CD14-positive monocyte (primary cell): ENCODE measurements around the gene FOSB. TPM values are rescaled to one million over a fixed set of nuclear protein-coding genes. Genes with fewer than 3 reads are reported as not detected.
"Not testable (repeated sequence)": the region's sequence is repeated elsewhere in the genome, so short reads cannot be mapped to it uniquely, and the experiment has no call there.

Experiments
- DNase-seq, 3 donors: peaks; one replicate each; pipeline ENCODE4 v3.0.0-alpha.2; 2011 to 2022
- H2AFZ ChIP-seq: 2 replicates; pipeline ENCODE4 v1.6.0; 2012; ENCODE audit warnings: mild to moderate bottlenecking, low read depth, low read length, inconsistent platforms; ENCODE audit not compliant: insufficient read depth, poor library complexity, severe bottlenecking
- H3K27ac ChIP-seq, 2 donors: 1 replicate in 1 of 2; 2 replicates in 1 of 2; pipeline ENCODE4 v1.5.1; 2012 to 2013; ENCODE audit warnings: low read length in 2 of 2, control low read depth in 1 of 2, inconsistent platforms in 1 of 2, low read depth in 1 of 2, mild to moderate bottlenecking in 1 of 2
- H3K27me3 ChIP-seq, 2 donors: one replicate each; pipeline versions ENCODE4 v1.6.0 to v1.6.1; 2011 to 2013; ENCODE audit warnings: low read length in 2 of 2; ENCODE audit not compliant: control insufficient read depth in 2 of 2, insufficient read depth in 2 of 2
- H3K36me3 ChIP-seq, 2 donors: replicated peaks in 1 of 2; 1 replicate in 1 of 2; 2 replicates in 1 of 2; pipeline versions ENCODE4 v1.5.1 to v1.6.1; 2012 to 2013; ENCODE audit warnings: low read length in 2 of 2, control low read depth in 1 of 2, inconsistent platforms in 1 of 2, mild to moderate bottlenecking in 1 of 2; ENCODE audit not compliant: insufficient read depth in 2 of 2, control insufficient read depth in 1 of 2
- H3K4me1 ChIP-seq, 2 donors: 1 replicate in 1 of 2; 2 replicates in 1 of 2; pipeline versions ENCODE4 v1.5.1 to v1.6.1; 2012 to 2013; ENCODE audit warnings: low read length in 2 of 2, control low read depth in 1 of 2, inconsistent platforms in 1 of 2, mild to moderate bottlenecking in 1 of 2, moderate library complexity in 1 of 2; ENCODE audit not compliant: insufficient read depth in 2 of 2, control insufficient read depth in 1 of 2
- H3K4me2 ChIP-seq: replicated peaks from 2 replicates; pipeline ENCODE3; 2012; ENCODE audit warnings: low read length, moderate library complexity, mild to moderate bottlenecking; ENCODE audit not compliant: poor library complexity, severe bottlenecking; ENCODE audit errors: extremely low read depth
- H3K4me3 ChIP-seq, 3 experiments: fragments of 200-600 bp in 1 of 3; sonication (generic) in 1 of 3; replicated peaks in 1 of 3; 1 replicate in 2 of 3; 2 replicates in 1 of 3; pipeline ENCODE4 v1.5.1; 2011 to 2013; ENCODE audit warnings: low read length in 3 of 3, mild to moderate bottlenecking in 3 of 3, control low read depth in 2 of 3, low read depth in 2 of 3, inconsistent platforms in 1 of 3, moderate library complexity in 1 of 3
- H3K79me2 ChIP-seq: 2 replicates; pipeline ENCODE4 v1.6.0; 2012; ENCODE audit warnings: mild to moderate bottlenecking, control low read depth, inconsistent platforms, low read length, moderate library complexity; ENCODE audit not compliant: insufficient read depth
- H3K9ac ChIP-seq: 2 replicates; pipeline ENCODE4 v1.6.0; 2017; ENCODE audit warnings: low read length, mild to moderate bottlenecking; ENCODE audit not compliant: insufficient read depth, poor library complexity, severe bottlenecking
- H3K9me3 ChIP-seq, 2 donors: replicated peaks in 1 of 2; 1 replicate in 1 of 2; 2 replicates in 1 of 2; pipeline versions ENCODE4 v1.5.1 to v1.6.1; 2012 to 2013; ENCODE audit warnings: low read length in 2 of 2, control low read depth in 1 of 2; ENCODE audit not compliant: control insufficient read depth in 1 of 2, insufficient read depth in 1 of 2
- H4K20me1 ChIP-seq: 2 replicates; pipeline ENCODE4 v1.6.0; 2012; ENCODE audit warnings: mild to moderate bottlenecking, low read length, control low read depth, moderate library complexity; ENCODE audit not compliant: insufficient read depth
- H3K27ac Mint-ChIP-seq, 7 donors: one replicate each; pipeline ENCODE4 v1.8.0; 2020; ENCODE audit warnings: mild to moderate bottlenecking in 7 of 7, mixed read lengths in 7 of 7, moderate library complexity in 6 of 7, inconsistent platforms in 2 of 7
- H3K27me3 Mint-ChIP-seq, 3 donors: one replicate each; pipeline ENCODE4 v1.8.0; 2021 to 2022; ENCODE audit warnings: low read depth in 3 of 3, mild to moderate bottlenecking in 3 of 3, mixed read lengths in 3 of 3, moderate library complexity in 3 of 3, inconsistent platforms in 1 of 3
- H3K36me3 Mint-ChIP-seq, 2 donors: one replicate each; pipeline ENCODE4 v1.8.0; 2020; ENCODE audit warnings: mixed read lengths in 2 of 2, inconsistent platforms in 1 of 2, mild to moderate bottlenecking in 1 of 2
- H3K4me1 Mint-ChIP-seq: one replicate; pipeline ENCODE4 v1.8.0; 2020; ENCODE audit warnings: mild to moderate bottlenecking, mixed read lengths
- H3K4me3 Mint-ChIP-seq, 2 donors: one replicate each; pipeline ENCODE4 v1.8.0; 2020; ENCODE audit warnings: mild to moderate bottlenecking in 2 of 2, mixed read lengths in 2 of 2, moderate library complexity in 1 of 2
- H3K9me3 Mint-ChIP-seq, 7 donors: one replicate each; pipeline ENCODE4 v1.8.0; 2020 to 2022; ENCODE audit warnings: mixed read lengths in 7 of 7, mild to moderate bottlenecking in 6 of 7, moderate library complexity in 6 of 7, inconsistent platforms in 2 of 7
- CTCF ChIP-seq: fragments of 200-600 bp; IDR thresholded peaks from one replicate; pipeline ENCODE4 v1.8.0; 2022; ENCODE audit warnings: antibody characterized with exemption, mild to moderate bottlenecking
- WGBS: methylation state at CpG from one replicate; pipeline ENCODE4 v1.1.5; 2013; ENCODE audit warnings: missing lambda C conversion rate; ENCODE audit not compliant: insufficient coverage; 5-methylcytosine and 5-hydroxymethylcytosine counted together
- intact Hi-C, 2 donors: fragments of 100-400 bp; cut with micrococcal nuclease; formaldehyde crosslinking; loops; one replicate each; pipeline versions ENCODE4 v1.15.0 to v1.15.1; 2023
- polyA plus RNA-seq, 3 donors: library from polyadenylated mRNA; depleted of rRNA in 1 of 3; unstranded in 2 of 3; stranded (reverse) in 1 of 3; fragments of 300-500 nt in 2 of 3; fragments of >200 nt in 1 of 3; fragmentation: Illumina TruSeq in 2 of 3; gene quantifications; 1 replicate in 2 of 3; 2 replicates in 1 of 3; pipeline ENCODE4 v1.2.3, GENCODE V29; 2012 to 2021

FOSB gene
- polyA plus RNA-seq, 3 donors: 27.3 to 840 (median 28.2) TPM

GRCh38 chr19:45509692-45510015 is 41.9 kb downstream of the FOSB start:
- H3K4me3 Mint-ChIP-seq: peak overlapping the region; percentile 98 to 99
- H3K9me3 ChIP-seq: no peaks in the 10 kb centered on the region
- H3K79me2 ChIP-seq: peaks cover 78% of the 10 kb centered on the region
- peak overlapping the region; percentile 62 to 99 for H3K27ac ChIP-seq
- TF ChIP-seq CTCF: no peak
- no peak for DNase-seq
- H3K9ac ChIP-seq: peak overlapping the region; percentile 88
- H3K4me1 ChIP-seq: peaks cover 64 to 76% of the 10 kb centered on the region in 2 donors
- H3K27me3 ChIP-seq: no peaks in the 10 kb centered on the region
- H3K4me1 Mint-ChIP-seq: peaks cover 69% of the 10 kb centered on the region
- peaks cover 74% of the 10 kb centered on the region for H4K20me1 ChIP-seq
- H3K4me2 ChIP-seq: peak overlapping the region; percentile 100
- 17% methylated on average over 1 of the region's 3 CpGs for WGBS
- H3K4me3 ChIP-seq: peak overlapping the region; percentile 80 to 100 (median 91)
- no peaks in the 10 kb centered on the region for H3K27me3 Mint-ChIP-seq
- H3K9me3 Mint-ChIP-seq: no peaks in the 10 kb centered on the region
- no peak overlapping the region for H2AFZ ChIP-seq
- peaks cover 2 to 20% of the 10 kb centered on the region in 2 donors for H3K36me3 ChIP-seq
- H3K36me3 Mint-ChIP-seq: peaks cover 30 to 47% of the 10 kb centered on the region in 2 donors
- intact Hi-C loops: loop anchor here in 1 of 2 donors (5.0 kb wide), 1 partner anchor 73 kb away; the partner anchor contains the start of gene OPA3
- H3K27ac Mint-ChIP-seq: peak overlapping the region; percentile 69 to 97 (median 94)

- WGBS: 100% methylated on average over 3 of the region's 11 CpGs
- H3K27me3 Mint-ChIP-seq, H3K27me3 ChIP-seq, H3K9me3 ChIP-seq, H3K9me3 Mint-ChIP-seq, H2AFZ ChIP-seq, DNase-seq, intact Hi-C loops, H3K9ac ChIP-seq: not testable (repeated sequence)
- peaks cover 69 to 76% of the 10 kb centered on the region in 2 donors for H3K4me1 ChIP-seq
- Mint-ChIP-seq H3K36me3 (peaks cover 30 to 51% of the 10 kb centered on the region in 2 donors), H3K27ac (peak overlapping the region; percentile 69 to 97 (median 94)), H3K4me3 (peak overlapping the region; percentile 98 to 99), H3K4me1 (peaks cover 70% of the 10 kb centered on the region)
- peak overlapping the region; percentile 100 for H3K4me2 ChIP-seq
- H3K4me3 ChIP-seq: peak overlapping the region; percentile 80 to 100 (median 91)
- peaks cover 2 to 20% of the 10 kb centered on the region in 2 donors for H3K36me3 ChIP-seq
- H3K27ac ChIP-seq: peak overlapping the region in 1 of 2 donors; percentile 99
- peaks cover 85% of the 10 kb centered on the region for H3K79me2 ChIP-seq
- H4K20me1 ChIP-seq: peaks cover 78% of the 10 kb centered on the region
Measured at GRCh38 chr19:45510352-45510751, 42.6 kb downstream of the FOSB start.
